HG03159 (cell line): ENCODE measurements around the gene GART.
"Not testable (repeated sequence)": the region's sequence is repeated elsewhere in the genome, so short reads cannot be mapped to it uniquely, and the experiment has no call there.

Experiments
- ATAC-seq: cut with Tn5 transposase; IDR thresholded peaks from one replicate; pipeline ENCODE4 v1.9.1; 2021; ENCODE audit warnings: mild to moderate bottlenecking, moderate library complexity; ENCODE audit not compliant: unreplicated experiment

Gene GART

DNA sequence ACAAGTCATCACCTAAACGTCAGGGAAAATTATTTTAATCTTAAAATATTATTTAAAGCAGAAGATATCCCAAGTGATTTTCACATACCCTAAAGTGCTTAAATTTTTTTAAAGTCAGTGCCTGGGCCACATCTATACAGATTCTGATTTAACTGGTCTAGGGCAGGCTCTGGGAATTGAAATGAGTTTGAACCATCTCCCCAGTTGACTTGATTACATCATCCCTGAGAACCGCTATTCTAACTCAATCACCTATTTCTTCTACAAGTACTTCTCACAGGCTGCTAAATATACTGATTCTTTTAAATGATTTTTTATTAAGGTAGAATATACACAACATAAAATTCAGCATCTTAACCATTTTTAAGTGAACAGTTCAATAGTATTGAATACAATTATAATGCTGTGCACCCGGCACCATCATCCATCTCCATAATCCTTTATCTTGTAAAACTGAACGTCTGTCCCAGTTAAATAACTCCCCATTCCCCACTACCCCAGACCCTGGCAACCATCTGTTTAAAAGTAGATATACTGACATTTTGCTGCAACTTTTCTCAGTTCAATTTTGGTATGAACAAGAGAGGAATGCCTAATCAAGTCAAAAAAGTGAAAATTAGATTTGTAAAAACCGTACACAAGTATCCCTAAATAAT lies 19.5 kb downstream of the GART start:
- no peak for ATAC-seq

DNA sequence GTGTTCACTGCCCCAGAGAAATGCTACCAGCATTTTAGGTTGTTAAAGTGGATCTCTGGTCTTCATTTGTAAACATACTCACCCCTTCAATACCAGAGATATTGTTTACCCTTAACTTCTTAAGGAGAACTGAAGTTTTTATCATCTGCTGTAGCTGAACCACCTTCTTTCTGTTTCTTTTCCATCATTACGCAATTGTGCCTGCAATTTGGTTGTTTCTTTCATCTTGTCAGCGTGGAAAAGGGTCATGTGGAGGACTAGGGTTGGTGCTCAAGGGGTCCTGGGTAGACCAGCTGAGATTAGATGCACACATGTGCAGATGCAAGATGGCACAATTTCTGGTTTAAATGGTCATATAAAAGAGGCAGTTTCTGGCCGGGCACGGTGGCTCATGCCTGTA lies 23.0 kb downstream of the GART start:
- no peak for ATAC-seq

DNA sequence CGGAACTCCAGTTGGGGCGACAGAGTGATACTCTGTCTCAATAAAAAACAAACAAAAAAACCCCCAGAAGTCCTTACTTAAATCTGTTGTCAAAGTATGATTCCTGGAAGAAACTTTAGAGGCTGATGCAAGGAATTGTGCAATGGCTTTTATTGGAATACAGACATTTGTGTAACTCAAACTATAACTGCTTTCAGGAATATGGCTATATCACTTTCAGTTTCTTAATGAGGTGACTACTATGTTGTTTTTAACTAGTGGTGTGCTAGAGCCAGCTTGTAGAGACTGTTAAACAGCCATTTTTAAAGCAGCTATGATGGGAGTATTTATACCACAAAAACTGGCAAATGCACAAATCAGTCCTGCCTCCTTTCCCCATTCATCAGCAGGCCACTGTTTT lies 27.7 kb downstream of the GART start:
- no peak for ATAC-seq

DNA sequence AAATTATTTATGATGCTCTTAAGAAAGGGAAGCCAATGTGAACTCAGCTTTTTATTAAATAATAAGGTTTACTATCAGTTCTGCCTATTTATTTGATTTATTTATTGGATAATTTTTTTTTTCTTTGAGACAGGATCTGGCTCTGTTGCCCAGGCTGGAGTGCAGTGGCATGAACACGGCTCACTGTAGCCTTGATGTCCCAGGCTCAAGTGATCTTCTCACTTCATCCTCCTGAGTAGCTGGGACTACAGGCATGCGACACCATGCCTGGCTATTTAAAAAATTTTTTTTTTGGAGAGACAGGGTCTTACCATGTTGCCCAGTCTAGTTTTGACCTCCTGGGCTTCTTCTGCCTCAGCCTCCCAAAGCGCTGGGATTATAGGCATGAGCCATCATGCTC lies 29.4 kb downstream of the GART start:
- no peak for ATAC-seq

DNA sequence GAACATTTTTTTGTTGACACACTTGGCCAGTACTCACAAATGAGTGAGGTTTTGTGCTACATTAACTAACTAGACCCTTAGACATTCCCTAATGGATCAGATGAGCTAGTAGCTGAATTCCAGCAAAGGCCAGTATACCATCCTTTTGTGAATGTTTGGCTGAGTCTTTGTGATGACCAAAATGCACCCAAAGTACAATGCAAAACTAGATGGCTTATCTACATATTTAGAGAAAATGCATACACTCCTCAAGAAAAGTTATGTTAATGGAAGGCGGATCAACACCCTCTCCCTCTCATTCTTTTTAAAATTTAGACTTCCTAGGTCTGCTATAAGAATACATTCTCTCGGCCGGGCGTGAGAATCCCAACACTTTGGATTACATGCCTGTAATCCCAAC lies 30.3 kb downstream of the GART start:
- ATAC-seq, result no peak

DNA sequence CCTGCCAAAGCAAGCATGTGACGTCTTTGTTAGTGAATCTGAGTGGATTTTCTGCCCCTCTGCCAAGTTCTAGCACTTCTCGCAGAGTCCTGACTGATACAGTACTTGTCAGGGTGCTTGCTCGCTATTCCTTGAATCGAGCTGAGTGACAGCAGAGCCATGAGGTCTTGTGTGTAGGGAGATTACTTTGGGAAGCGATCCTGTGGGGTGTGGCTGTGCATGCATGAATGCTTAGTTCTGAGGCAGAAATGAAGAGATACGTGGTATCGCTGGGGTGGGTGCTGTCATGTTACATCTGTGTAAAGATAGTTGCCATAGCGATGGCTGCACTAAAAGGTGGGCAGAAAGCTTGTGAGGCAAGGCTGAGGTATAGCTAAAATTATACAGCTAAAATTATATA lies 31.1 kb downstream of the GART start:
- ATAC-seq, result no peak

DNA sequence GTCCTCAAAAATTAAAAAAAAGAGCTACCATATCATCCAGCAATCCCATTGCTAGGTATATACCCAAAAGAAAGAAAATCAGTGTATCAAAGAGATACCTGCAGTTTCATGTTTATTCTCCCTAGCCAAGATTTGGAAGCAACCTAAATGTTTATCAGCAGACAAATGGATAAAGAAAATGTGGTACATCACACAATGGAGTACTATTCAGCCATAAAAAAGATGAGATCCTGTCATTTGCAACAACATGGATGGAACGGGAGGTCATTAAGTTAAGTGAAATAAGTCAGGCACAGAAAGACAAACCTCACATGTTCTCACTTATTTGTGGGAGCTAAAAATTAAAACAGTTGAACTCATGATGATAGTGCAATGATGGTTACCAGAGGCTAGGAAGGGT lies 34.9 kb downstream of the GART start:
- ATAC-seq, result not testable (repeated sequence)

DNA sequence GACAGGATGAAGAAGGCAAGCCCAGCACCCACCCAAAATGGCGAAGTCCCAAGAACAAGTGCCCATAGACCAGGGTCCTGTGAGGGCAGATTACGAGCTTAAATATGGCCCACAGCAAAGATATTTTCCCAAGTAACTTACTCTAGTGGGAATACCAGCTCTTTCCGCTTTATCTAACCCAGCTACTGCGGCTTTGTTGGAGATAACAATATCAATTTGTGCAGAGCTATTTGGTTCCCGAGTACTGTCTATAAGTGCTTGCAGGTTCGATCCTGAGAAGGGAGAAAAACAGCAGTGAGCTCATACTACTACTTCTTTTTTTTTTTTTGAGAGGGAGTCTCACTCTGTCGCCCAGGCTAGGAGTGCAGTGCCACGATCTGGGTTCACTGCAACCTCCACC lies 36.1 kb downstream of the GART start:
- no peak for ATAC-seq

DNA sequence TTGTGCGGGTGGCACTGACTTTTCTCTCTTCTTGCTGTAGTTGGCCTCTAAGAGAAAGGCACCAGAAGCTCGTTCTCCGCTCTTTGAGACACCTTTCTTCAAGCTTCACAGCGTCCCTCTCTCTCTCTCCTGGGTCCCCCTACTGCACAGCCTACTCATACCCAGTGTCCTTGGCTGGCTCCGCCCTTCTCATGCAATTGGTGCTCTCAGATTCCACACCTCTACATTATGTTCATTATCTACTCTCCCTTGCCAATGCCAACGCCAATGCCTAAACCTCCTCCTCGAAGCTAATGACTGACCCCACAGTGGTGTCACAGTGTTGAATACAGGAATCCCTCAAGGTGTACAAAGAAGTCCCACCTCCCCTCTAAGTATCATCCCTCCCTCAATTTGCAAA lies 45.6 kb downstream of the GART start:
- no peak for ATAC-seq

DNA sequence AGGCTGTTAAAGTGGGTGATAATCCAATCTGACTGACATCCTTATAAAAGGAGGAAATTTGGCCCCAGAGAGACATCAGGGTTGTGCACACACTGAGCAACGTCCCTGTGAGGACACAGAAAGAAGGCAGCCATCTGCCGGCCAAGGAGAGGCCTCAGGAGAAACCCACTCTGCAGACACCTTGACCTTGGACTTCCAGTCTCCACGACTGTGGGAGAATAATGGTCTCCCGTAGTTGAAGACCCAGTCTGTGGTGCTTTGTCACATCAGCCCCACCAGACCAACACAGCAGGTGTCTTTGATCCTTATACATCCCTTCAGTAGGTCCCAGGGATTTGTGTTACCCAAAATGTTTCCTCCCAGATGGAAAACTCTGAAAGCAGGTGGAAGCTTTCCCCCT lies 46.2 kb downstream of the GART start:
- no peak for ATAC-seq

DNA sequence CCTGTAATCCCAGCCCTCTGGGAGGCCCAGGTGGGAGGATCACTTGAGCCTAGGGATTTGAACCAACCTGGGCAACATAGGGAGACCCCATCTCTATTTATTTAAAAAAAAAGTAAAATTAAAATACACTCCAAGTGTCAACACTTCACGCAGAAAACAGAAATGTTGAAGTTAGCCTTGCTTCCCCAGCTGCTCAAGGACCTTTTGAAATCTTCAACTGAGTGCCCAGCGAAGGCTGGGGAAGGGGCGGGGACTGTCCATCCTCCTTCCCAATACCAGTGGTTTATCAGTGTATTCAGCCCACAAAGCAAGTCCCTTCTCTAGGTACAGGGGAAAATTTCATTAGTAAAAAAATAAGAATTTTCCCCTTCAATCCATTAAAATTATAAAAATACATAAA lies 48.2 kb downstream of the GART start:
- no peak for ATAC-seq

DNA sequence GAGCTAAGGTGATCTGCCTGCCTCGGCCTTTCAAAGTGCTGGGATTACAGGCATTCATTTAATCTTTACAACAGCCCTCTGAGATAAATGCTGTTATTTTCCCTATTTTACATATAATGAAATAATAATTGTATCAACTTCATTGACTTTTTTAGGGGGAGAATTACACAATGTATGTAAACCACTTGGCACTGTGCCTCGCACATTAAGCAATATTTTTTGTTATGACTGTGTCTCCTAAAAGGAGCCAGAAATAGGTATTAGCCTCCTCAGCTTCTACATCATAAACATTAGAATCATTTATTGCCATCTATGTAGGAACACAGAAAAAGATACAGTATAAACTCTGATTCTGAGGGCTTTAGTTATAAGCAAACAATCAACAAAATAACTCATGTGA lies 49.3 kb downstream of the GART start:
- no peak for ATAC-seq

DNA sequence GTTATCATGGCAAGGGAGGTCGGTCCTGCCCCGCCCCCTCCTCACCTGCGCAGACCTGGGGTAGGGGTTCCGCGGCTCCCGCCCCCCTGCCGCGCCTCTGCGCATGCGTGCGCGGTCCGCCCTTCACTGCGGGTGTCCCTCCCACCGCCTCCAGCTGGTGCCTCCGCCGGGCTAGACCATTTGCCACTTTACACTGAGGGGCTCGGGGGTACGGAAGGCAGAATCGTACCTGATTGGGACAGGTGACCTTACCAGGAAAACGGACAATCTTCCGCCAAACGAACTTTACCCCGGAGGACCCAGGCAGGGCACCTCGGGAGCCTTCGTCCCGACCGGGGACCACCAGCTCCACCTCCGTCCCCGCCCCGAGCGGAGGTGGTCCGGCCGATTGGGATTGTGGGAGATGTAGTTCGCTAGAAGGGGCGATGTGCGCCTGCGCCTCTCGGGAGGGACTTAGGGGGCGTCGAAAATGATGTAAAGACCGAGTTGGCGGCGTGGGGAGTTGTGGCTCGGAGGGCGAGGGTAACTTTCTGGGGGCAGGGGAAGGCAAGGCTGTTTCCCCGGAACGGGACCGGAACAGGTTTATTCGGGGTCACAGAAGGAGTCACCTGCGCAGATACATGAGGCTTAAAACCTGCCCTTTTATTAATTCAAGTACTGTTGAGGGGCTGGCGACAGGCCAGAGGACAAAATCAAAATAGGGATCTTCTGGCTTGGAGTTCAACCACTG lies 50.4 kb downstream of the GART start, which contains the start of gene DNAJC28:
Gene DNAJC28, minus strand, starts transcription at position 344 of the 730 bp plus-strand sequence. CDS start 2,323 bp downstream, outside the sequence.
- ATAC-seq, result peak; percentile 97

DNA sequence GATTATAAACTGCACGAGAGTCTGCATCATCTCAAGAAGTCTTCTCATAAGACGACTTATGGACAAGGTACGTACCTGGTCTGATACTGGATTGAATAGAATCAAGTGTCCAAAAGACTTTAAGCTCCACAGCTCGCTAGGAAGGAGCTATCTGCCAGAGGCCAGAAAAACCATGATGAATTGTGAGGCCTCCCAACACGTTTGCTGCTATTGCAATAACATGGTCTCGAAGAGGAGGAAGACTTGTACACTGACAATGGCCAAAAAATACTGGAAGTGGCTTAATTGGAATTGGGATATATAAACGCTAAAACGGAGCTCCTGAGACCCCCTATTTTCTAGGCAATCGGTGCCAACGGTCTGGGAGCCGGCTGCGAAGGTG lies 50.9 kb downstream of the GART start:
- no peak for ATAC-seq

DNA sequence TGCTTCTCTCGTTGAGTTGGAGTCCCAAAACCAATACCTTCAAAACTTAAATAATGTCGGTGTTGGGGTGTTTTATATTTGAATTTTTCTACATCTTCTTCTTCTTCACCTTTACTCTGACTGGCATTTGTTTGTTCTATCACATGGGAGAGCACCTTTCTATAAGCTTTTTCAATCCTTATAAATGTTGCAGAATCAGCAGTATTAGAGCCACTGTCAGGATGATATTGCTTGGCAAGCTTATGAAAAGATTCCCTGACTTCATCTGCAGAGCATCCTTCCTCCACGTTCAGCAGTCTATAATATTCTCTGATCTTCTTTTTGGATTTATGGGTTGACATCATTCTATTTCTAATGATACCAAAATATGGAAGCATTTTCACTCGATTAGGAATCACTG lies 53.0 kb downstream of the GART start:
- no peak for ATAC-seq

DNA sequence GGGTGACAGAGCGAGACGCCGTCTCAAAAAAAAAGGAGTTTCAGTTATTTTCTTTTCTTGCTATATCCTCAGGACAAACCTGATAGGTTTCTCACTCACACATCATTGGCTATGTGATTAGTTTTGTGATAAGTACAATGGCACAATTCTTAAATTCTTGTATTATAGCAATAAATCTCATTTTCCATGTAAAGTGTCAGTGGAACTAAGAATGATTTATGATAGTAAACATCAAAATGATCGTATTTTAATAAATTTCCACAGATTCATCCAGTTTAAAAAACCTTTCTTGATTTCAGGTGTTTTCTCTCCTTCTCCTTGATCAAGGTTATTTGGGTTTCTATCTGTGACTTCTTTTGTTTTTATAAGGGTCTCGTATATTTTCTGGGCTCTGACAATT lies 53.9 kb downstream of the GART start:
- no peak for ATAC-seq

DNA sequence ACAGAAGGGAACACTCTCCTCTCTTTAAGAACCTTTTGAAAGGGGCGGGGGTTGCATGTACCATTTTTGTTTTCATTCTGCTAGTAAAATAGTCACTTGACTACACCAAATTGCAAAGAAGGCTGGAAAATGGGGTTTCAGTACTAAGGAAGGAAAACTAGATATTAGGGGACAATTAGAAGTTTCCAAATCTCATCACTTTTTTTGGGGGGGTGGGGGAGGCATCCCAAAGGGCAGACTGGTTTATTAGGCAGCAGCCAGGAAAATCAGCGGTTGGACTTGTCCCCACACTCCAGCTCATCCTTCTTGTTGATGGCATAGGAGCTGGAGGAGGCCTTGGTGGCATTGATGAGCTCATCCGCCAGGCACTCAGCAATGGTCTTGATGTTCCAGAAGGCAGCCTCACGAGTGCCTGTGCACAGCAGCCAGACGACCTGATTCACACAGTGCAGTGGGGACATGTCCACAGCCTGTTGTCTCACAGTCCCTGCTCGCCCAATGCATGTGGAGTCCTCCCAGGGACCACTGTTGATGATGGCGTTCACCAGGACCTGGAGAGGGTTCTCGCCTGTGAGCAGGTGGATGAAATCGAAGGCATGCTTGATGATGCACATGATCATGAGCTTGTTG lies 60.5 kb downstream of the GART start:
- no peak for ATAC-seq

DNA sequence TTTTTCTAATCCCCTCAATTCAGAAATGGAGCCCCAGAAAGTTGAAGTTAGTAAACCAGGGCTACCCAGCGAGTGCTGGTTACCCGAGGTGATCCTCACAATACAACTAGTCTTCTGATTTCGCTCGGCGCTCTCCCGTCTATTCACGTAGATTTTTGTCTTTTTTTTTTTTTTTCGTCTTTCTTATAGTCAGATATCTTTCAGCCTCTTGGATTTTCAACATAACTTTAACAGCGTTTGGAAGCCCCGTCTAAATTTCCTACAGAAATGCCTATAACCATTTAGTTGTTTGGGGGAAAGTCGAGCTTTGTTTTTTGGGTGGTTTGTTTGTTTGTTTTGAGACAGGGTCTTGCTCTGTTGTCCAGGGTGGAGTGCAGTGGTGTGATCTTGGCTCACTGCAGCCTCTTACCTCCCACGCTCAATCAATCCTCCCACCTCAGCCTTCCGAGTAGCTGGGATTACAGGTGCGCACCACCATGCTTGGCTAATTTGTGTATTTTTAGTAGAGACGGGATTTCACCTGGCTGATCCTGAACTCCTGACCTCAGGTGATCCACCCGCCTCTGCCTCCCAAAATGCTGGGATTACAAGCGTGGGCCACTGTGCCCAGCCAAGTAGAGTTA lies 61.3 kb downstream of the GART start:
- ATAC-seq, result peak; percentile 0

DNA sequence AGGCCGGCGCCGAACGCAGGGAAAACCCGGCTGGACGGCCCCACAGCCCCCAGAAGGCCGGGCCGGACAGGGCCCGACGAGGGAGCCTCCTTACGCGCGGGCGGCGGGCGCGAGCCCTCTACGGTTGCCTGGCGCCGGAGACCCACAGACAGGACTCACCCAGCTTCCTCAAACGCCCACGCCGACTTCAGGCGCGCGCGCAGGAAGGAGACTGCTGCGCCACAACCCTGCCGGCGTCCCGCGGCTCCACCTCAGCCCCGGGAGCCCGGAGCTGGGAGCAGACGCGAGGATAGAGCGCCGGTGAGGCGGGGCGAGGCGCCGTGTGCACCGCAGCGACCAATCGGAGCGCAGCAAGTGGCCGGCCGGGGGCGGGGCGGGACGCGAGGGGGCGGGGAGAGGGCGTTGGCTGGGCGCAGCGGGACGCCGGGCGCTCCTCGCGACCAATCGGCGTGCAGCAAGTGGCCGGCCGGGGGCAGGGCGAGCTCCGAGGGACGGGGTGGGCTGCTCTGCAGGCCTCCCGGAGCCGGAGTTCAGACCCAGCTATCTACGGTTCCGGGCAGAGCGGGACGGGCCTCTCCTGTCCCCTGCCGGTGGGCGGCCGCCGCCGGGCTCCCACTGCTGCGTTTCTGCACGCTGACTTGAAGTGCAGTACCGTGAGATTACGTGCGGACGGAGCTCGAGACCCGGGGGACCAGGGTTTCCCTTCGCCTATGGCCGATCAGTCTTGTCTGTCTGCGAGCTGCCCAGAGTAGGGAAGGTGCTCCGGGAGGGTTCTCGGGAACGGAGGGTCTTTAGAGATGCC lies 62.0 kb downstream of the GART start, which contains the start of gene TMEM50B:
Gene TMEM50B, minus strand, starts transcription at position 296 of the 802 bp plus-strand sequence. CDS start 11,089 bp downstream, outside the sequence.
- ATAC-seq, result peak; percentile 80

DNA sequence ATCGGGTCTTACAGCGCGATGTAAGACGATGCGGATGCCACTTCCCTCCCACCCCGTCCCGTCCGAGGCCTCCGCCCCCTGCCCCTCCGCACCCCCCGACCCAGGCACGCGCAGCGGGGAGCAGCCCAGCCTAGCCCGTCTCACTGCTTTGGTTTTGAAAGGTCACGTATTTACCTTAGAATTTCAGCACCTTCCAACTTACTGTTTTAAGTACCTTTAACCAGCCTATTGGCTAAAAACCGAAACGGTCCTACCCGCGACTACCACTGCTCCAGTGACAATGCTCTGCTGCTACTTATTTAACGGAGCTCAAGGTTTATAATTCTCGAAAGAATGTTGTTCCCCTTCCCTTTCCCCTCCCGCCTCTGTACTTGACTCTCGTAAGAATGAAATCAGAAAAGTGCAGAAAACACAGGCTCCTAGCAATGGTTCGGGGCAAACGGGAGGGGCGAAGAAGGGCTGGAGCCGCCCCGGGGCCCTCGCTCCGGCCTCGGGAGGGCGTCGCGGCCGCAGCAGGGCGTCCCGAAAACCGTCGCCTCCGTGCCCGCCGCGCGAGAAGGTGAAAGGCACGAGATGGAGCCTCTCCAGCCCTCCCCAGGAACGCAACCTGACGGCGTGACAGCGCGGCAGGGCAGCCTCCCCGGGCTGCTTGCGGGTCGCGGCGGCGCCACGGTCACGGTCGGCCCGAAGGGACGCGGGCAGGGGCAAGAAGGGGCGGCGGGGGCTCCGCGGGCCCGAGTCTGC lies 62.8 kb downstream of the GART start:
- peak; percentile 19 for ATAC-seq
